Stimulated activated CD8-positive, alpha-beta memory T cell treated with anti-CD3 and anti-CD28 coated beads, Interleukin-7, amount 100 ng/mL, for 24 hours (primary cell): Measurements from ENCODE around the gene INPP4B.

Experiments
- DNase-seq: peaks from one replicate; pipeline ENCODE4 v3.0.0-alpha.2; 2020; ENCODE audit warnings: low read depth

Gene INPP4B

DNA sequence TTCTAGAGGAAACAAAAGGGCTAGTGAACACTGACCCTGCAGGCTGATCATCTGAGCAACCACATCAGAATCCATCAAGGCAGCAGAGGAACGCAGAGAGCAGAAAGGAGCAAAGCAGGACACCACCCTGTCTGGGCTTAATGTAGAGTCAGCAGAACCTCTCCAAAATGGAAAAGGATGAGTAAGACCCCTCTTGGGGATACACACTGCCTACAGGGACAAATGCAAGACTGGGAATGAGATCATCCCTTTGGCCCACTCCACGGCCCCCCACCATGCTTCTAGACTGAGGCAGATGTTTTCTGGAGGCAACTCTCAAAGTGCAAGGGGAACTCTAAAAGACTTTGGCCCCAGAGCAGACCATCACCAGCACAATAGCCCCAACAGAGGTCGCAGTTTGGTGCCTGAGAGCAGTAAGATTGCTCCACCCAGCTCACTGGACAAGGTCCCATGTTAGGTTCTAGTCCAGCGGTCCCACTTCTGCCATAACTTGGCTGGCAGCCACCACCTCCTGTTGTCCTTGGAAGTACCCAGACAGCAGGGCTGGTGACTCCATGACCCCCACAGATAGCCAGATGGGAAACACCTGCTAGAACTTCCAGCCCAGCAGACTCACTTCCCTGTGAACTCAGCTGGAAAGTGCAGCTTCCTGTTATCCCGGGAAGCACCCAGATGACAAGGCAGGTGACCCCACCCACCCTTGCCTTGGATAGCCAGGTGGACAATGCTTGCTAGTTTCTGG, 372.7 kb downstream of the INPP4B start:
- DNase-seq = no peak

DNA sequence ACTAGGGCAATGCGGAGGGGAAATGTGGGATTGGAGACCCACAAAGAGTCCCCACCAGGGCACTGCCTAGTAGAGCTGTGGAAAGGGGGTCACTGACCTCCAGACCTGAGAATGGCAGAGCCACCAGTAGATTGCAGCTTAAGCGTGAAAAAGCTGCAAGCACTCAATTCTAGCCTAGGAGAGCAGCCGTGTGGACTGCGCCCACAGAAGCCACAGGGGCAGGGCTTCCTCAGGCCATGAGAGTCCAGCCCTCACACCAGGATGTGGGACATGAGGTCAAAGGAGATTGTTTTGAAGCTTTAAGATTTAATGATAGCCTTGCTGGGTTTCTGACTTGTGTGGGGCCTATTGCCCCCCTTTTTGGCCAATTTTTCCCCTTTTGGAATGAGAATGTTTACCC, 379.0 kb downstream of the INPP4B start:
- DNase-seq = no peak

DNA sequence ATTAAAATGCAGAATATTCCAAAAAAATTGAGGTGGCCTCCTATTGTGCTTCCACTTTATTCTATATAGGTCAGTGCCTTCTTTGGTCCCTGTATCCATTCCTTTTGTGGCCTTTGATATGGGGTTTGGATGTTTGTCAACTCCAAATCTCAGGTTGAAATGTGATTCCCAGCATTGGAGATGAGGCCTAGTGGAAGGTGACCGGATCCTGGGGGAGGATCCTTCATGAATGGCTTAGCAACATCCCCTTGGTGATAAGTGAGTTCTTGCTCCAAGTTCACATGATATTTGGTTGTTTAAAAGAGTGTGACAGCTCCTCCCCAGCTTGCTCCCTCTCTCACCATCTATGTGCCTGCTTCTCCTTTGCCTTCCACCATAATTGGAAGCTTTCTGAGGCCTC, 380.6 kb downstream of the INPP4B start:
- DNase-seq = no peak

DNA sequence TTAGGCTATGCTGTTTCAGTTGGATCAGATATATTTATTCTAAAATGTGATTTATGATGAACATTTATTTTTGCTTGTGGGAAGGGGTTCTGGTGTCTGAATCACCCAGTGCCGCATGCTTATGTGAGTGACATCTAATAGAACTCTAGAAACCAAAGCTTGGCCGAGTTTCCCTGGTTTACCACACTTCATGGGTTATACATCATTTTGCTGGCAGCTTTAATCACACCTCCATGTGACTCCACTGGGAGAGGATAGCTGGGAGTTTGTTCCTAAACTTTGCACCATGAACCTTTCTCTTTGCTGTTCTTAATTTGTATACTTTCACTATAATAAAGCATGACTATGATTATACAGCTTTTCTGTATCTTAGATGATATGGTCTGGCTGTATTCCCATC, 382.9 kb downstream of the INPP4B start:
- DNase-seq = no peak

DNA sequence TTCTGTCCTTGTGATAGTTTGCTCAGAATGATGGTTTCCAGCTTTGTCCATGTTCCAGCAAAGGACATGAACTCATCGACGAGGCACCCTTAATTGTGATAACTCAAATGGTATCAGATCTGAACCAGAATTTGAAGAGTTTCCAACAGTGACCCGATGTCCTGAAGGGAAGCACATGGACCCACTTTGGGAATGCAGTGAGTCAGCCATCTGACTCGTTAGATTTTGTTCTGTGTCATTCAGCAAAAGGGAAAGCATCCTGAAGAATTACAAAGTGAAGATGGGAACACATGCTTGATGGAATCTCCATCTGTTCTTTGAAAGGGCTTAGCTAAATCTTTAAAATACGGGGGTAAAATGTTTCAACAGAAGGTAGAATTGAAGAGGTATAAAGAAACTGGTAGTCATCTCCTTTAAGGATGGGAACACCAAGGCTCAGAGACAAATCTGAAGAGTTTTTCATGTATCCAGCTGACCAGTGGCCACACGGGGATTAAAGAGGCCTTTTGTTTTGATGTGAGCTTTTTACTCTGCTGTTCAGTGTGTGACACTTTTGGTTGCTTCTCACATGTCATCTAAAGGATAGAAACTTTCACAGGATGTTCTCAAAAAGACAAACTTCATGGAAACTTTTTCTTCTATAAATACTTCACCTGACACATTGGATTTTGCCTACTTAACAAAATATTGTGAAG, 393.8 kb downstream of the INPP4B start:
- DNase-seq = no peak

DNA sequence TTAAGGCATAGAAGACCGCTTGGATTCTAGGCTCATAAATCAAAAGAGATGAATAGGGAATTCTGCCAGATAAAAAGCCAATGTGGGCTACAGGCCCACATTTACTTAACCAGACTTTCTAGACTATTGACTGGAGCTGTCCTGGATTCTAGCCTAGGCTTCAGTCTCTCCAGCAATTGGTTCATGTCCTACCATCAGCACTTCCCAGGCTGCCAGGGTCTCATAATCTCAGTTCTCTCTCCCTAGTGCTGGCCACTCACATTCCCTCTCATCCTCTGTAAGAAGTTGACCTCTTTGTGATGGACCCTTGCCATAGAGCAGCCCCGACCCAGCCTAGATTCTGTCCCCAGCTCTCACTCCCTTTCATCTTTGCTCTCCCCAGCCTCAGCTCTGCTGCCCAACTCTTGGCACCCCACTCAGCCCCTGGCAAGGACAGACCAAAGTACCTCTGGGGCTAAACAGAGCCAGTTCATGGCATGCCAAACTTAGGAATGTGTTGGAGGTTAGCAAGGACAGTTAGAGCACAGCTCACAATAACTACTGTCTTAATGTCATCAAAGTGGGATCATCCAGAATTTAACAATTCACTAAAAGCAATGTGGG, 396.2 kb downstream of the INPP4B start:
- no peak for DNase-seq

DNA sequence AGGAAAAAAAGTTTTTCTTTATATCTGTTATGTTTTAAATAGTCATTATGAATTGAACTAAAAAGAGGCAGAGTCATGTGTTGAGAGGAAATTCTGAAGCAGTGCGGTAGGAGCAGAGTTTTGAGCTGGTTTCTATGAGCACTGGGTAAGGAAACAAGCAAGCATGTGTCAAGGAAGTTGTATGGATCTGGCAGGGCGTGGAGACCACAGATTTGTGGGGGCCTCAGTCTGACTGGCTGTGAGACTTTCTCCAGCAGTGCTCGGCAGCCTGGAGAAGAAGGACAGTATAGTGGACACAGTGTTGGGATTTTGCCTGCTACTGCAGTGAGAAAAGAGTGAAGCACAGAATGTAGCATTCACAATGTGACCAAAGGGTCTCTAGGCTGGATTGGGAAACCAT, 399.1 kb downstream of the INPP4B start:
- no peak for DNase-seq

DNA sequence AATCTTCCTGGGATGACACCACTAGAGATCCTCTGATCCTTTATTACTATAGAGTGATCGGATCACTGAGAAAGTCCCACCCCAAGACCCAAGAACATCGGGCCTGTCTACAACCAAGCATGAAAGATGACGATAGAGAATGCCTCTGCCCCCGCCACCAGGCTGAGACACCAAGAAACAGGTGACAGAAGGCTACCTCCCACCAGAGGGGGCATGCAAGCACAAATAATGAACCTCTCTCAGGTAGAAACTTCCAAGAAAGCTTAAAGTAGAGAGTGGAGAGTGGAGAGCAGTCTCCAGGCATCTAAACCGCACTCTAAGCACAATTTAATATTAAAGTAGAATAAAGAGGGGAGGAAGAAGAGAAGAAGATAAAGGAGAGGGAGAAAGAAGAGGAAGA, 402.6 kb downstream of the INPP4B start:
- DNase-seq = no peak

DNA sequence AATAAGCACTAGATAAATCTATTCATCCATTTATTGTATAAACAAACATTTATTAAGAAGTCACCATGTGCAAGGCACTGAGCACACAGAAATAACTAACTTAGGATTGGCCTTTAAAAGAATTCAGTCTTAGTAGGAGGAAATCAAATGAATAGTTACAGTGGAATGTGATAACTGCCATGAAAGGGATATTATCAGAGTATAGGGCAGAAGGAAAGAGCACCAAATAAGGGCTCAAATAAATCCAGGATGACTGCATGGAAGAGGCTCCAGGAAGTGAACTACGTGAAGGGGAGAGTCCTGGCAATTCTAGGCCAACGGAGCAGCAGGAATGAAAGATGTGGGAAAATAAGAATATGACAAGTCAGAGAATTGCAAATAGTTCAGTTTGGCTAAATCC, 406.0 kb downstream of the INPP4B start:
- no peak for DNase-seq

DNA sequence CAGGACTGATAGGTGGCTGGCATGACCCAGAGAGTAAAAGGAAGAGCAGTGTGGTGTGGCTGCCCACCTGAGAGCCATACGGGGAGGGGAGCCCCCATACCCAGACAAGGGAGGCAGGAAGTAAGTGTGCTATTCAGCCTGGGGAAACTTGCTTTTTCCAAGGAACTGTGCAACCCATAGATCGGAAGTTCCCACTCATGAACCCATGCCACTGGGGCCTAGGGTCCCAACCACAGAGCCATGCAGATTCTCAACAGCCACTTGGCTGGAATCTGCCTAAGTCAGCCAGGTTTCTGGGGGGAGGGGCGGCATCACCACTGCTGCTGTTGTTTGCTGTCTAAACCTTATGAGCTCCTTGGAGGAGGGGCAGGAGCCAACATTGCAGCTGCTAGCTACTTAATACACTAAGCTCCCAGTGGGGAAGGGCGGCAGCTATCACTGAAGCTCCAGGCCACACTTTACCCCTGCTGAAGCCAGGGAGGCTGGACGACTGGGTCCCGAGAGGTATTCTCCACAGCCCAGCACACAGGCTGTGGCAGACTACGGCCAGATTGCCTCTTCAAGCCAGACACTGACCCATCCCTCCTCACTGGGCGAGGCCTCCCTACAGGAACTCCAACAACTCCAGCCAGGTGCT, 410.4 kb downstream of the INPP4B start:
- DNase-seq = no peak

DNA sequence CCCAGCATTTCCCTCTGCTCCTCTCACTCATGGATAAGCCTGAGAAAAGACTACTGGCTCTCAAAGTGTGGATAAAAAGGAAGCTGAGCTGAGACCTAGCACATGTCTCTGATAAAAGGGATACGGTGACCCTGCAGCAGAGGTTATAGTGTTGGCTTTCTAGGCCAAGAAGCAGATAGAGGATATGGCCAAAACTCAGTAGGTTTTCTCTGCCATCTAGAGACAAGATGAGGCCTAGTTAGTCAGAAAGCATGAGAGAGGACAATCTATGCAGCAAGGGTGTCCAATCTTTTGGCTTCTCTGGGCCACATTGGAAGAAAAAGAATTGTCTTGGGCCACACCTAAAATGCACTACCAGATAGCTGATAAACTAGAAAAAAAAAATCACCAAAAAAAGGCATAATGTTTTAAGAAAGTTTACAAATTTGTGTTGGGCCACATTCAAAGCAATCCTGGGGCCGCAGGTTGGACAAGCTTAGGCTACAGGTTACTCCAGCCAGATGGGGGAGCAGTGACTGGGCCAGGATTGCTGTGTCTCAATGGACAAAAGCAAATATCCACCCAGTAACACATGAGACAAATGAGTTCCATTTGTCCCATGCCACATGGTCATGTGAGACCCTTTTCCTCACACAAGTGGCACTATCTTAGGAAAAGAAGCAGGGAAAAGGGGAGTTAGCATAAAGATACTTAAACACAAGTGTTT, 411.4 kb downstream of the INPP4B start:
- DNase-seq = no peak

DNA sequence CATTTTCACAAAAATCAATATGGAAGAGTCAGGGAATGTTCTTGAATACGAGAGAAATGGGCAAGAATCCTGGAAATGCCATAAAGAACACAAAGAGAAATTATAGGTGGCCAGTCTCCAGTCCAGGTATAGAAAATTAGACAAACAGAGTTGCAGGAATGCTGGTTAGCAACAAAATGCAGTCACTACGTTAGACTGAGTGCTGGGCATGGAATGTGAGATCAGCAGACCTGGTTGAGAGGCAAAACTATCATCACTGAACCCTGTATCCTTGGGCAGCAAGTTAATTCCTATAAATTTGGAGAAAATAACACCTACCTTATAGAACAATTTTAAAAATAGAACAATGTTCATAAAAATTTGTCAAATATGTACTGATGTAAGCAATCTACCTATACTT, 417.4 kb downstream of the INPP4B start:
- DNase-seq = no peak

DNA sequence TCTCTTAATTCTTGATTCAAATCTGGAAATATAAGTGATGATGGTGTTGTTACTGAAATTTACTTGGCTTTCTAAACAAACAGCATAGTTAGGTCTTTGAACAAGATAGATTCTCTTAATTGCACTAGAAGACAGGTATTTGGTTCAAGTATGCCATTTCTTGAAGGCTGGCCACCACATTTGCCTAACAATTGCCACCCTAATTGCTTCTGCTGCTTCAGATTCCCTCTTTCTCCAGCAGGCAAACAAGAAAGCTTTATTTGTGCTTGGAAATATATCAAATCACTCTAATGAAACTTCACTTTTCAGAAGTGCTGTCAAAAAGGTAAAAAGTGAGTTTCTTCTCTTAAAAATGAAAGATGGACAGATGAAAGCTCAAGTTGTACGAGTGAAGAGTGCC, 418.6 kb downstream of the INPP4B start:
- no peak for DNase-seq

DNA sequence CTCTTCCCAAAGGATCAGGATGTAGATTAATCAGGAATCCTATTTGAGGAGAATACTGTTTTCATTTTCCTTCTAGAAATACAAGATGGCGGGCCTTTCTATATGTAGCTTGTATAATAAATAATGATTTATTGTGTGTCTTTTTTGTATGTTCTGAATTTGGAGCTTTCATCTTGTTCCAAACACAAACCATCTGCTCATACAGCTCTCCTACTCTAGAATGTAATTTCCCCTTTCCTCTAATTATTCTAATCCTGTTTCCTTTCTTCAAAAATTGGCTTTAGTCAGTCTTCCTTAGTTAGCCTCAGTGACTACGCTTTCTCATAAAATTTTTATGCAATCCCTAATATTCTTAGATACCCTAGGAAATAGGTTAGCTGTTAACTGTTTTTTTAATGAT, 422.2 kb downstream of the INPP4B start:
- DNase-seq = no peak

DNA sequence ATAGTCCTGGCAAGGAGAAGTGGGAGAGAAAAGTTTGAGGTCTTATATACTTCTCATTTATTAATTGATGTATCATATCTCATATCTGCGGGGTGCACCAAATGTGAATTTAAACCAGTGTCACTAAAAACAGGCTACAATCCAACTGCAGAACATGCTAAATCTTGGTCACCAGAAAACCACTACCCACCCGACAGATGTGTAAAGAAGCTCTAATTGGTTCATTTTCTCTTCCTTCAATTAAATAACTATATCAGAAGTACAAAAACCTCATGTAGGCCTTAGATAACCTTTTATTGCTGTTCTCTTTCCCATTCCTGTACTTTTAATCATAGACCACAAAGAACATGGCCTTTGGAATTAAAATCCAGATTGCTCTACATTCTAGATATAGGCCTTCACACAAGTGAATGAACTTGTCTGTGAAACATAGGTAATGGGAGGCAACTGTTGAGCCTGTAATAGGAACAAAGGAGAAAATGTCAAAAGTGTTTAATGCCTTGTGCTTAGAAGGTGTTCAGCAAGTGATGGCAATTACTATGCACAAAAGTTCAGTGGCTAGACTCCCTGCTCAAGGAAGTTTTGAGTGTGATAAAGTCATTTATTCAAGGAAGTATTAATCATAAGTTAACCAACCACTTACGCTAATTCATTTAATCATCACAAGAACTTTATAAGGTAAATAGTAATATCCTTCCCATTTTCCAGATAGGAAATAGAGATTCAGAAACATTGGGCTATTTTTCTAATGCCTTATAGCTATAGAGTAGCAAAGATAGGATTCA, 425.6 kb downstream of the INPP4B start:
- no peak for DNase-seq

DNA sequence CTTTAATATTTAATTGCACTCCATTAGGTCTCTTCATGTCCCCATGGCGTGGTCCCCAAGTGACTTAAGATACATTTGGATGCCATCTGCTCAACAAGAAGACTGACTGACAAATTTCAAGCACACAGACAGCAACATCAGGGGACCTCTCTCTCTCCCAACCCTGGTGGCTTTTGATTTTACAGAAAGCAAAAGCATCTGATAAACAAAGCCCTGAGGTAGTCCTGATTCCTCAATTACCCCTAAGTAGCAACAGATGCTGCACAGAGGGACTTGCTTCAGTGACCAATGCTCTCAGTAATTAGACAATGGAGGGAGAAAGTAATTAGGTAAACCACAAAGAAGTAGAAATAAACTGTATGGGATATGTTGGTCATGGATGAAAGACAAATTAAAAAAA, 426.4 kb downstream of the INPP4B start:
- DNase-seq = no peak

DNA sequence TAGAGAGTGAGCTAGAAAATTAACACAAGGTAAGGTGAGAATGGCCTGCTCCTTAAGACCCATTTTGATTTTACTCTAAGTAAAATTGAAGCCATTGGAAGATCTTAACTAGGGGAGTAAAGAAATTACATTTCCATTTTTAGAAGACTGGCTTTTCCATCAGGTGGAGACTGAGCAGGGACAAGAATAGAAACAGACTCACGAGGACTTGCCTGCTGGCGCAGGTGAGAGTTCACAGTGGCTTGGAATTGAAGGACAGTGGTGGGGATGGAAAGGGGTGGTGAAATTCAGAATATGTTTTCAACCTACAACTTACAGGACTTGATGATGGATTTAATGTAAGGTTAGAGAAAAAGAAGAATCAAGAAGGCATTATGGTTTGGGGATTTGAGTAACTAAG, 427.4 kb downstream of the INPP4B start:
- no peak for DNase-seq

DNA sequence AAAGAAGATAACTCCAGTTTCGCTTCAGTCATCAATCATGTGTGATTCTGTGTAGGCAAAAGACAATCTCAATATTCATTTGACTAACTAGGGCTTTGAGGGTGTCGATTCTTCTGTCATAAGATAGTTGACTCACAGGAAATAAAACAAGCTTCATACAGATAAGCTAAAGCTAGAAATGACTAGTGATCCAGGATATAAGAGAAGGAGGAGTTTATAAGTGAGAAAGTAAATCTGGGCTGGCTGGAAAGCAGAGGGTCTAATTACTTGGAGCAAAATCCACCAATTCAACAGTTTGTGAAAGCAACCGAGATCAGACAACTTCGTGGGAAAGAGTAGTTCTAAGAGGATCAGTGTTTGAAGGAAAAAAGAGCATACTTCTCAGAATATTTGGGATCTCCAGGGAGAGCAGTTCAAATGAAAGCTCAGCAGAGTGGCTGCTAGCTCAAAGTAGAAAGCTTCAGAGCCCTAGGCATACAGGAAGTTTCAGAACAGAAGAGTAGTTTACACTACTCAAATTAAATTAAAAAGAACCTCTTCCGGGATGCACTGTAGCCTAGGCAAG, 429.3 kb downstream of the INPP4B start:
- DNase-seq = no peak

DNA sequence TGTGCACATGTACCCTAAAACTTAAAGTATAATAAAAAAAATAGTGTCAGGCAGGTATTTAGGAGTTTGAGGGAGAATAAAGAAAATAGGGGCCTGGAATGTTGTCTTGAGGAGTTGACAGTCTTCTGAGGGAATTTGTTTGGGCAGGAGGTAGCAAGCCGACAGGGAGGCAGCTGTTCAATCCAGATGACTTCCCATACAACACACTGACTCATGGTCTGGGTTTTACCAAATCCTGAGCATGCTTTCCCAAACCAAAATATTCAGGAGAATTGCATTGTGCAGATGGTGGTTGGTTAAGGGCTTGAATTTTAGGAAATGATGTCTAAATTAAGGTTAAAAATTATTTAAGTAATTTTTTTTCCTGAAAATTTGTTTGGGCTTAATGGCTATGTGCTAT, 430.0 kb downstream of the INPP4B start:
- DNase-seq = no peak

DNA sequence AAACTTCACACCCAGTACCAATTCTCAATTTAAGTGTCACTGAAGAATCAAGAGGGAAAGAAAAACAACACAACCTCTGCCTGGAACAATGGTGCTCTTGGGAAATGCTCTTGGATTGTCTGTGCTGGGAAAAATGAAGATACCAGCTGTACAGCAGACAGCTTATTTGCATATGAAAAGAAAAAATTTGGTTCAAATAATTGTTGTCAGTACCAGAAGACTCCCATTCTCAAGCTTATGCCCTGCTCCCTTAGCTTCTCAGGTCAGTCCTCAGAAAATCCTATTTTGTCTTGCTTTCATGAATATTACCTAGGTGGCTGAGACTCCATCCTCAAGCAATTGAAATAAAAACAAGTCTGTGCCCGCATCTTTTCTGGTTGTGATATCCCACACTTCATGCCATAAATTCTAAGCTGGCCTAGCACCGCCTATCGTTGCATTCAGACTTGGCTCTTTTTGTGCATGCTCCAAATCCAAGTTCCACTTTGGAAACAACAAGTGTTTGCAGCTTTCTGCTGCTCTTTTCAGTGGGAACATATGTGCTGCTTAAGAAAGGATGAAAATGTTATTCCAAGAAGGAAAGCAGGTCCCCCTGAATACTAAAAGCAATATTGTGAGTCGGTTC, 431.6 kb downstream of the INPP4B start:
- no peak for DNase-seq

DNA sequence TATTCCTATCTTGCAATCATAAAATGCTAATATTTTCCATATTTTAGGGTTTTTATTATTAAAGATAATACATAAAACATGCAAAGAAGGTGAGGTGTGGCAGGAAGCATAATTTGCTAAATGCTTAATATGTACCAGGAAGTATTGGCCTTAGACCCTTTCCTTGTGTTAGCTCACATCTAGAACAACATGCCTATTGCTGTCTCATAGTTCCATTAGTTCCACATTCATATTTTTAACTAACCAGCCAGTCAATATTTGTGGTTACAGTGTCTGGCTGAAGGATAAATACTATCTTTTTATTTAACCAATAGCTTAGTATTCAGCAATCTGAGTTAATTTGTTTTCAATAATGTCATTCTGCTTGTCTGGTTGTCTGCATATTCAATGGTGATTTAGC, 432.6 kb downstream of the INPP4B start:
- DNase-seq = no peak
